IPS DF 6.9 (cell line): ENCODE results near the gene CNIH4.
"Not testable (repeated sequence)": the region's sequence is repeated elsewhere in the genome, so short reads cannot be mapped to it uniquely, and the experiment has no call there.

Experiments
- DNase-seq: peaks from one replicate; pipeline ENCODE4 v3.0.0-alpha.2; 2013; ENCODE audit warnings: low read depth, low spot score
- H3K27ac ChIP-seq: one replicate; pipeline ENCODE4 v1.5.1; 2013; ENCODE audit warnings: low read length, control low read depth
- H3K27me3 ChIP-seq: 2 replicates; pipeline ENCODE4 v1.6.1; 2013; ENCODE audit warnings: mild to moderate bottlenecking, low read length; ENCODE audit not compliant: control insufficient read depth, insufficient read depth
- H3K36me3 ChIP-seq: 2 replicates; pipeline ENCODE4 v1.6.1; 2013; ENCODE audit warnings: low read length; ENCODE audit not compliant: control insufficient read depth, insufficient read depth
- H3K4me1 ChIP-seq: 2 replicates; pipeline ENCODE4 v1.6.1; 2013; ENCODE audit warnings: low read length; ENCODE audit not compliant: control insufficient read depth, insufficient read depth
- H3K4me3 ChIP-seq: 2 replicates; pipeline ENCODE4 v1.5.1; 2013; ENCODE audit warnings: mild to moderate bottlenecking, low read length
- H3K9me3 ChIP-seq: 2 replicates; pipeline ENCODE4 v1.6.1; 2013; ENCODE audit warnings: low read length, inconsistent platforms; ENCODE audit not compliant: control insufficient read depth, insufficient read depth
- WGBS: extraction: QIAGEN DNeasy Blood & Tissue Kit; methylation state at CpG from one replicate; pipeline ENCODE4 v1.1.7; 2013; ENCODE audit warnings: mixed read lengths, missing lambda C conversion rate; ENCODE audit not compliant: insufficient read length, insufficient coverage; 5-methylcytosine and 5-hydroxymethylcytosine counted together

Gene CNIH4

GRCh38 chr1:224331326-224331725 lies 25.4 kb upstream of the CNIH4 start:
- Histone ChIP-seq H3K4me1 (no peaks in the 10 kb centered on the region), H3K27ac (no peak overlapping the region), H3K27me3 (no peaks in the 10 kb centered on the region), H3K36me3 (no peaks in the 10 kb centered on the region), H3K4me3 (no peak overlapping the region), H3K9me3 (no peaks in the 10 kb centered on the region)
- no peak for DNase-seq
- no CpG with 5 or more reads among the region's 2 CpGs for WGBS

GRCh38 chr1:224331824-224332223 lies 24.9 kb upstream of the CNIH4 start:
- no CpG with 5 or more reads among the region's 2 CpGs for WGBS
- no peak for DNase-seq
- no peak overlapping the region for H3K27ac ChIP-seq
- H3K9me3 ChIP-seq: no peaks in the 10 kb centered on the region
- H3K27me3 ChIP-seq: no peaks in the 10 kb centered on the region
- H3K36me3 ChIP-seq: no peaks in the 10 kb centered on the region
- no peak overlapping the region for H3K4me3 ChIP-seq
- no peaks in the 10 kb centered on the region for H3K4me1 ChIP-seq

- WGBS: no CpG with 5 or more reads among the region's 3 CpGs
- Histone ChIP-seq H3K4me3 (no peak overlapping the region), H3K9me3 (no peaks in the 10 kb centered on the region), H3K4me1 (no peaks in the 10 kb centered on the region), H3K36me3 (no peaks in the 10 kb centered on the region), H3K27ac (no peak overlapping the region), H3K27me3 (no peaks in the 10 kb centered on the region)
- DNase-seq: no peak
Observed at GRCh38 chr1:224333309-224333926, 23.3 kb upstream of the CNIH4 start.

GRCh38 chr1:224333939-224334786 lies 22.5 kb upstream of the CNIH4 start:
- Histone ChIP-seq H3K4me1 (no peaks in the 10 kb centered on the region), H3K27ac (no peak overlapping the region), H3K9me3 (no peaks in the 10 kb centered on the region), H3K27me3 (no peaks in the 10 kb centered on the region), H3K36me3 (no peaks in the 10 kb centered on the region), H3K4me3 (no peak overlapping the region)
- no CpG with 5 or more reads among the region's 5 CpGs for WGBS
- no peak for DNase-seq

GRCh38 chr1:224338150-224338838 lies 18.4 kb upstream of the CNIH4 start:
- no peak overlapping the region for H3K4me3 ChIP-seq
- WGBS: no CpG with 5 or more reads among the region's 4 CpGs
- no peaks in the 10 kb centered on the region for H3K36me3 ChIP-seq
- H3K27me3 ChIP-seq: no peaks in the 10 kb centered on the region
- peaks cover 4% of the 10 kb centered on the region; the same call in 1 of the 2 replicates for H3K4me1 ChIP-seq
- H3K27ac ChIP-seq: no peak overlapping the region
- no peaks in the 10 kb centered on the region for H3K9me3 ChIP-seq
- DNase-seq: no peak

GRCh38 chr1:224339442-224340033 lies 17.1 kb upstream of the CNIH4 start:
- Histone ChIP-seq H3K36me3 (no peaks in the 10 kb centered on the region), H3K9me3 (no peaks in the 10 kb centered on the region; the same call in 1 of the 2 replicates), H3K27ac (no peak overlapping the region), H3K27me3 (no peaks in the 10 kb centered on the region), H3K4me3 (no peak overlapping the region), H3K4me1 (peaks cover 4% of the 10 kb centered on the region; the same call in 1 of the 2 replicates)
- no CpG with 5 or more reads among the region's 4 CpGs for WGBS
- DNase-seq: no peak

- H3K36me3 ChIP-seq, H3K9me3 ChIP-seq, H3K27ac ChIP-seq, H3K27me3 ChIP-seq, H3K4me1 ChIP-seq, DNase-seq, H3K4me3 ChIP-seq: not testable (repeated sequence)
- no CpG with 5 or more reads among the region's 36 CpGs for WGBS
Observed at GRCh38 chr1:224340453-224341384, 16.0 kb upstream of the CNIH4 start.

GRCh38 chr1:224343679-224344078 lies 13.0 kb upstream of the CNIH4 start:
- H3K27ac ChIP-seq: no peak overlapping the region
- H3K4me1 ChIP-seq: peaks cover 4% of the 10 kb centered on the region; the same call in 1 of the 2 replicates
- no peaks in the 10 kb centered on the region; the same call in 1 of the 2 replicates for H3K9me3 ChIP-seq
- H3K27me3 ChIP-seq: no peaks in the 10 kb centered on the region
- no peaks in the 10 kb centered on the region for H3K36me3 ChIP-seq
- H3K4me3 ChIP-seq: no peak overlapping the region
- WGBS: no CpG with 5 or more reads among the region's 3 CpGs
- no peak for DNase-seq

GRCh38 chr1:224348137-224348536 lies 8.5 kb upstream of the CNIH4 start:
- no peaks in the 10 kb centered on the region for H3K36me3 ChIP-seq
- no peak overlapping the region for H3K27ac ChIP-seq
- H3K4me3 ChIP-seq: no peak overlapping the region
- no peak for DNase-seq
- H3K9me3 ChIP-seq: no peaks in the 10 kb centered on the region; the same call in 1 of the 2 replicates
- WGBS: no CpG with 5 or more reads among the region's 2 CpGs
- no peaks in the 10 kb centered on the region for H3K27me3 ChIP-seq
- no peaks in the 10 kb centered on the region for H3K4me1 ChIP-seq
